ENCODE data around the gene CACNA1F. TPM values are rescaled to one million over a fixed set of nuclear protein-coding genes. Genes with fewer than 3 reads are reported as not detected.

The CACNA1F gene
- polyA plus RNA-seq, 3 donors = 0.73 TPM; not detected in 2

- H3K9me3 Mint-ChIP-seq = peaks cover 0 to 1% (median 0%) of the 10 kb centered on the region in 7 donors
- Histone ChIP-seq H3K4me2 (replicated peaks; ENCODE audit: extremely low read depth, low read length, poor library complexity, severe bottlenecking) (no peak overlapping the region), H3K9ac (ENCODE audit: insufficient read depth, low read length, poor library complexity, severe bottlenecking) (no peak overlapping the region), H3K4me1 (ENCODE audit: control insufficient read depth in 1 of 2, insufficient read depth in 2 of 2, low read length in 2 of 2) (peaks cover 1% of the 10 kb centered on the region in 2 donors), H3K4me3 (replicated peaks in 1 of 3; ENCODE audit: low read depth in 2 of 3, low read length in 3 of 3) (no peak overlapping the region), H3K9me3 (replicated peaks in 1 of 2; ENCODE audit: control insufficient read depth in 1 of 2, insufficient read depth in 1 of 2, low read length in 2 of 2) (no peaks in the 10 kb centered on the region), H3K27me3 (ENCODE audit: control insufficient read depth in 2 of 2, insufficient read depth in 2 of 2, low read length in 2 of 2) (no peaks in the 10 kb centered on the region), H4K20me1 (ENCODE audit: insufficient read depth, low read length) (peaks cover 4% of the 10 kb centered on the region), H3K36me3 (replicated peaks in 1 of 2; ENCODE audit: control insufficient read depth in 1 of 2, insufficient read depth in 2 of 2, low read length in 2 of 2) (peaks cover 55 to 77% of the 10 kb centered on the region in 2 donors), H3K79me2 (ENCODE audit: insufficient read depth, low read length) (no peaks in the 10 kb centered on the region), H3K27ac (ENCODE audit: low read depth in 1 of 2, low read length in 2 of 2) (no peak overlapping the region), H2AFZ (ENCODE audit: insufficient read depth, low read depth, low read length, poor library complexity, severe bottlenecking) (no peak overlapping the region)
- peaks cover 0 to 11% (median 2%) of the 10 kb centered on the region in 3 donors for H3K27me3 Mint-ChIP-seq (ENCODE audit: low read depth in 3 of 3)
- TF ChIP-seq CTCF (IDR thresholded peaks at IDR 0.05) = no peak
- peaks cover 8% of the 10 kb centered on the region for H3K4me1 Mint-ChIP-seq
- intact Hi-C loops (cut with micrococcal nuclease) = no loop called here
- 97% methylated on average over 12 of the region's 28 CpGs for WGBS (ENCODE audit: insufficient coverage)
- H3K36me3 Mint-ChIP-seq = peaks cover 55 to 74% of the 10 kb centered on the region in 2 donors
- H3K27ac Mint-ChIP-seq = peak overlapping the region in 1 of 7 donors; percentile 54
- no peak for DNase-seq
- H3K4me3 Mint-ChIP-seq = no peak overlapping the region
Observed at GRCh38 chrX:49247916-49248811, 15.0 kb upstream of the CACNA1F start.

- Histone ChIP-seq H3K79me2 (ENCODE audit: insufficient read depth, low read length) (no peaks in the 10 kb centered on the region), H3K4me3 (replicated peaks in 1 of 3; ENCODE audit: low read depth in 2 of 3, low read length in 3 of 3) (no peak overlapping the region), H2AFZ (ENCODE audit: insufficient read depth, low read depth, low read length, poor library complexity, severe bottlenecking) (no peak overlapping the region), H3K27me3 (ENCODE audit: control insufficient read depth in 2 of 2, insufficient read depth in 2 of 2, low read length in 2 of 2) (no peaks in the 10 kb centered on the region), H3K9me3 (replicated peaks in 1 of 2; ENCODE audit: control insufficient read depth in 1 of 2, insufficient read depth in 1 of 2, low read length in 2 of 2) (no peaks in the 10 kb centered on the region), H4K20me1 (ENCODE audit: insufficient read depth, low read length) (peaks cover 4% of the 10 kb centered on the region), H3K4me2 (replicated peaks; ENCODE audit: extremely low read depth, low read length, poor library complexity, severe bottlenecking) (no peak overlapping the region), H3K27ac (ENCODE audit: low read depth in 1 of 2, low read length in 2 of 2) (no peak overlapping the region), H3K36me3 (replicated peaks in 1 of 2; ENCODE audit: control insufficient read depth in 1 of 2, insufficient read depth in 2 of 2, low read length in 2 of 2) (peaks cover 62 to 85% of the 10 kb centered on the region in 2 donors), H3K9ac (ENCODE audit: insufficient read depth, low read length, poor library complexity, severe bottlenecking) (no peak overlapping the region), H3K4me1 (ENCODE audit: control insufficient read depth in 1 of 2, insufficient read depth in 2 of 2, low read length in 2 of 2) (no peaks in the 10 kb centered on the region)
- intact Hi-C loops (cut with micrococcal nuclease) = no loop called here
- Mint-ChIP-seq H3K27ac (peak overlapping the region in 2 of 7 donors; percentile 54 to 87), H3K36me3 (peaks cover 61 to 82% of the 10 kb centered on the region in 2 donors), H3K27me3 (ENCODE audit: low read depth in 3 of 3) (peaks cover 0 to 8% (median 2%) of the 10 kb centered on the region in 3 donors), H3K4me3 (no peak overlapping the region), H3K4me1 (peaks cover 1% of the 10 kb centered on the region), H3K9me3 (peaks cover 0 to 1% (median 0%) of the 10 kb centered on the region in 7 donors)
- TF ChIP-seq CTCF (IDR thresholded peaks at IDR 0.05) = no peak
- no peak for DNase-seq
- WGBS (ENCODE audit: insufficient coverage) = 97% methylated on average over 7 of the region's 11 CpGs
Observed at GRCh38 chrX:49247346-49247745, 14.2 kb upstream of the CACNA1F start.
